SK-N-SH treated with all-trans-retinoic acid at 6 μM for 48 hours (cell line): Measurements from ENCODE around the gene FZR1.
"Not testable (repeated sequence)": the region's sequence is repeated elsewhere in the genome, so short reads cannot be mapped to it uniquely, and the experiment has no call there.

ENCODE experiments used
- ARNTL ChIP-seq: fragments of 450-650 bp; formaldehyde crosslinking; IDR thresholded peaks from 2 replicates; pipeline ENCODE4 v1.5.0; 2020; ENCODE audit warnings: low read depth, mild to moderate bottlenecking, moderate library complexity, borderline replicate concordance
- ISL1 ChIP-seq: fragments of 250-450 bp; sonication (Bioruptor Pico); IDR thresholded peaks from 2 replicates; pipeline ENCODE4 v2.1.2; 2022; ENCODE audit warnings: mild to moderate bottlenecking, moderate library complexity
- OSR1 ChIP-seq: fragments of 250-450 bp; sonication (Bioruptor Pico); IDR thresholded peaks from 2 replicates; pipeline ENCODE4 v1.8.0; 2022; ENCODE audit warnings: moderate library complexity, mild to moderate bottlenecking, inconsistent platforms
- POU6F1 ChIP-seq: fragments of 250-450 bp; sonication (Bioruptor Pico); IDR thresholded peaks from 2 replicates; pipeline ENCODE4 v1.8.0; 2021; ENCODE audit warnings: low read depth, mild to moderate bottlenecking, moderate library complexity, borderline replicate concordance
- RARB ChIP-seq: fragments of 250-450 bp; sonication (Bioruptor Pico); IDR thresholded peaks from 2 replicates; pipeline ENCODE4 v1.8.0; 2021; ENCODE audit warnings: mild to moderate bottlenecking, moderate library complexity
- SNAI2 ChIP-seq: fragments of 250-450 bp; sonication (Bioruptor Pico); IDR thresholded peaks from 2 replicates; pipeline ENCODE4 v1.5.0; 2020; ENCODE audit warnings: mild to moderate bottlenecking, moderate library complexity
- ZC3H10 ChIP-seq: fragments of 250-450 bp; sonication (Bioruptor Pico); IDR thresholded peaks from 2 replicates; pipeline ENCODE4 v1.5.1; 2021; ENCODE audit warnings: mild to moderate bottlenecking, moderate library complexity
- ZFP30 ChIP-seq: fragments of 450-650 bp; formaldehyde crosslinking; IDR thresholded peaks from 2 replicates; pipeline ENCODE4 v1.5.0; 2022; ENCODE audit warnings: mild to moderate bottlenecking, moderate library complexity
- TF ChIP-seq, protein P1 (sequence below): fragments of 250-450 bp; sonication (Bioruptor Pico); IDR thresholded peaks from 2 replicates; pipeline ENCODE4 v1.8.0; 2020; ENCODE audit warnings: mild to moderate bottlenecking, moderate library complexity, borderline replicate concordance
- TF ChIP-seq, protein P2 (sequence below): fragments of 250-450 bp; sonication (Bioruptor Pico); IDR thresholded peaks from 2 replicates; pipeline ENCODE4 v1.5.1; 2021; ENCODE audit warnings: mild to moderate bottlenecking, moderate library complexity
- TF ChIP-seq, protein P3 (sequence below): fragments of 250-450 bp; sonication (Bioruptor Pico); IDR thresholded peaks from 2 replicates; pipeline ENCODE4 v1.5.0; 2020; ENCODE audit warnings: mild to moderate bottlenecking, moderate library complexity
- TF ChIP-seq, protein P4 (sequence below): fragments of 250-450 bp; sonication (Bioruptor Pico); IDR thresholded peaks from 2 replicates; pipeline ENCODE4 v1.5.1; 2020; ENCODE audit warnings: low read depth, mild to moderate bottlenecking, moderate library complexity

- TF ChIP-seq RARB (CRISPR knock-in tag); ISL1 (CRISPR knock-in tag); ZC3H10; POU6F1 (CRISPR knock-in tag); OSR1 (CRISPR knock-in tag); ARNTL (CRISPR knock-in tag); ZFP30 (CRISPR knock-in tag); SNAI2 (CRISPR knock-in tag): not testable (repeated sequence)
- TF ChIP-seq, protein P1, sequence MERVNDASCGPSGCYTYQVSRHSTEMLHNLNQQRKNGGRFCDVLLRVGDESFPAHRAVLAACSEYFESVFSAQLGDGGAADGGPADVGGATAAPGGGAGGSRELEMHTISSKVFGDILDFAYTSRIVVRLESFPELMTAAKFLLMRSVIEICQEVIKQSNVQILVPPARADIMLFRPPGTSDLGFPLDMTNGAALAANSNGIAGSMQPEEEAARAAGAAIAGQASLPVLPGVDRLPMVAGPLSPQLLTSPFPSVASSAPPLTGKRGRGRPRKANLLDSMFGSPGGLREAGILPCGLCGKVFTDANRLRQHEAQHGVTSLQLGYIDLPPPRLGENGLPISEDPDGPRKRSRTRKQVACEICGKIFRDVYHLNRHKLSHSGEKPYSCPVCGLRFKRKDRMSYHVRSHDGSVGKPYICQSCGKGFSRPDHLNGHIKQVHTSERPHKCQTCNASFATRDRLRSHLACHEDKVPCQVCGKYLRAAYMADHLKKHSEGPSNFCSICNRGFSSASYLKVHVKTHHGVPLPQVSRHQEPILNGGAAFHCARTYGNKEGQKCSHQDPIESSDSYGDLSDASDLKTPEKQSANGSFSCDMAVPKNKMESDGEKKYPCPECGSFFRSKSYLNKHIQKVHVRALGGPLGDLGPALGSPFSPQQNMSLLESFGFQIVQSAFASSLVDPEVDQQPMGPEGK (CRISPR knock-in tag) = not testable (repeated sequence)
- TF ChIP-seq, protein P2, sequence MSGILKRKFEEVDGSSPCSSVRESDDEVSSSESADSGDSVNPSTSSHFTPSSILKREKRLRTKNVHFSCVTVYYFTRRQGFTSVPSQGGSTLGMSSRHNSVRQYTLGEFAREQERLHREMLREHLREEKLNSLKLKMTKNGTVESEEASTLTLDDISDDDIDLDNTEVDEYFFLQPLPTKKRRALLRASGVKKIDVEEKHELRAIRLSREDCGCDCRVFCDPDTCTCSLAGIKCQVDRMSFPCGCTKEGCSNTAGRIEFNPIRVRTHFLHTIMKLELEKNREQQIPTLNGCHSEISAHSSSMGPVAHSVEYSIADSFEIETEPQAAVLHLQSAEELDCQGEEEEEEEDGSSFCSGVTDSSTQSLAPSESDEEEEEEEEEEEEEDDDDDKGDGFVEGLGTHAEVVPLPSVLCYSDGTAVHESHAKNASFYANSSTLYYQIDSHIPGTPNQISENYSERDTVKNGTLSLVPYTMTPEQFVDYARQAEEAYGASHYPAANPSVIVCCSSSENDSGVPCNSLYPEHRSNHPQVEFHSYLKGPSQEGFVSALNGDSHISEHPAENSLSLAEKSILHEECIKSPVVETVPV (CRISPR knock-in tag) = not testable (repeated sequence)
- TF ChIP-seq, protein P3, sequence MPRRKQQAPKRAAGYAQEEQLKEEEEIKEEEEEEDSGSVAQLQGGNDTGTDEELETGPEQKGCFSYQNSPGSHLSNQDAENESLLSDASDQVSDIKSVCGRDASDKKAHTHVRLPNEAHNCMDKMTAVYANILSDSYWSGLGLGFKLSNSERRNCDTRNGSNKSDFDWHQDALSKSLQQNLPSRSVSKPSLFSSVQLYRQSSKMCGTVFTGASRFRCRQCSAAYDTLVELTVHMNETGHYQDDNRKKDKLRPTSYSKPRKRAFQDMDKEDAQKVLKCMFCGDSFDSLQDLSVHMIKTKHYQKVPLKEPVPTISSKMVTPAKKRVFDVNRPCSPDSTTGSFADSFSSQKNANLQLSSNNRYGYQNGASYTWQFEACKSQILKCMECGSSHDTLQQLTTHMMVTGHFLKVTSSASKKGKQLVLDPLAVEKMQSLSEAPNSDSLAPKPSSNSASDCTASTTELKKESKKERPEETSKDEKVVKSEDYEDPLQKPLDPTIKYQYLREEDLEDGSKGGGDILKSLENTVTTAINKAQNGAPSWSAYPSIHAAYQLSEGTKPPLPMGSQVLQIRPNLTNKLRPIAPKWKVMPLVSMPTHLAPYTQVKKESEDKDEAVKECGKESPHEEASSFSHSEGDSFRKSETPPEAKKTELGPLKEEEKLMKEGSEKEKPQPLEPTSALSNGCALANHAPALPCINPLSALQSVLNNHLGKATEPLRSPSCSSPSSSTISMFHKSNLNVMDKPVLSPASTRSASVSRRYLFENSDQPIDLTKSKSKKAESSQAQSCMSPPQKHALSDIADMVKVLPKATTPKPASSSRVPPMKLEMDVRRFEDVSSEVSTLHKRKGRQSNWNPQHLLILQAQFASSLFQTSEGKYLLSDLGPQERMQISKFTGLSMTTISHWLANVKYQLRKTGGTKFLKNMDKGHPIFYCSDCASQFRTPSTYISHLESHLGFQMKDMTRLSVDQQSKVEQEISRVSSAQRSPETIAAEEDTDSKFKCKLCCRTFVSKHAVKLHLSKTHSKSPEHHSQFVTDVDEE (CRISPR knock-in tag) = not testable (repeated sequence)
- TF ChIP-seq, protein P4, sequence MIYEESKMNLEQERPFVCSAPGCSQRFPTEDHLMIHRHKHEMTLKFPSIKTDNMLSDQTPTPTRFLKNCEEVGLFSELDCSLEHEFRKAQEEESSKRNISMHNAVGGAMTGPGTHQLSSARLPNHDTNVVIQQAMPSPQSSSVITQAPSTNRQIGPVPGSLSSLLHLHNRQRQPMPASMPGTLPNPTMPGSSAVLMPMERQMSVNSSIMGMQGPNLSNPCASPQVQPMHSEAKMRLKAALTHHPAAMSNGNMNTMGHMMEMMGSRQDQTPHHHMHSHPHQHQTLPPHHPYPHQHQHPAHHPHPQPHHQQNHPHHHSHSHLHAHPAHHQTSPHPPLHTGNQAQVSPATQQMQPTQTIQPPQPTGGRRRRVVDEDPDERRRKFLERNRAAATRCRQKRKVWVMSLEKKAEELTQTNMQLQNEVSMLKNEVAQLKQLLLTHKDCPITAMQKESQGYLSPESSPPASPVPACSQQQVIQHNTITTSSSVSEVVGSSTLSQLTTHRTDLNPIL (CRISPR knock-in tag) = not testable (repeated sequence)
Measured at GRCh38 chr19:3508121-3508661, 2.1 kb downstream of the FZR1 start.
